ENCODE results near the gene ESPNL.

ESPNL gene

DNA sequence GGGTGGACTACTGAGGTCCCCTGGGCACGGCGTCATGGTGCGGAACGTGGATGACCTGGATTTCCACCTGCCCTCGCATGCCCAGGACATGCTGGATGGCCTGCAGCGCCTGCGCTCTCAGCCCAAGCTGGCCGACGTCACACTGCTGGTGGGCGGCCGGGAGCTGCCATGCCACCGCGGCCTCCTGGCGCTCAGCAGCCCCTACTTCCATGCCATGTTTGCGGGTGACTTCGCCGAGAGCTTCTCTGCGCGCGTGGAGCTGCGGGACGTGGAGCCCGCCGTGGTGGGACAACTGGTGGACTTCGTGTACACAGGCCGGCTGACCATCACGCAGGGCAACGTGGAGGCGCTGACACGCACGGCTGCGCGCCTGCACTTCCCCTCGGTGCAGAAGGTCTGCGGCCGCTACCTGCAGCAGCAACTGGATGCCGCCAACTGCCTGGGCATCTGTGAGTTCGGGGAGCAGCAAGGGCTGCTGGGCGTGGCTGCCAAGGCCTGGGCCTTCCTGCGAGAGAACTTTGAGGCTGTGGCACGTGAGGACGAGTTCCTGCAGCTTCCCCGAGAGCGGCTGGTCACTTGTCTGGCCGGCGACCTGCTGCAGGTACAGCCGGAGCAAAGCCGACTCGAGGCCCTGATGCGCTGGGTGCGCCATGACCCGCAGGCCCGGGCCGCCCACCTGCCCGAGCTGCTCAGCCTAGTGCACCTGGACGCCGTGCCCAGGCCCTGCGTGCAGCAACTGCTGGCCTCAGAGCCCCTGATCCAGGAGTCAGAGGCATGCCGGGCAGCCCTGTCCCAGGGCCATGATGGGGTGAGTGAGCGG, 40.8 kb downstream of the ESPNL start:
- no peak for TF ChIP-seq Cebpa-rat (IDR thresholded peaks at IDR 0.05)
- peaks cover 79 to 99% (median 95%) of the 10 kb centered on the region in 10 experiments for H3K4me1 ChIP-seq
- H3K9me3 ChIP-seq (replicated peaks in 1 of 11): no peaks in the 10 kb centered on the region
- no peak overlapping the region for H3K4me3 ChIP-seq
- no peak overlapping the region for H3K27ac ChIP-seq
- peaks cover 0 to 55% (median 0%) of the 10 kb centered on the region in 11 experiments; a peak in 4 of 22 replicates for H4K20me1 ChIP-seq
- 0 out of 22 replicates have a peak, but pooled peaks cover 0 to 10% (median 0%) of the 10 kb centered on the region in 11 experiments for H3K36me3 ChIP-seq
- peak overlapping the region in 2 of 11 experiments; percentile 13 to 16; a peak in 4 of 22 replicates for H3K9ac ChIP-seq
- peak overlapping the region; percentile 30 to 97 (median 86); a peak in 21 of 22 replicates for H3K4me2 ChIP-seq
- no peaks in the 10 kb centered on the region for H3K27me3 ChIP-seq

DNA sequence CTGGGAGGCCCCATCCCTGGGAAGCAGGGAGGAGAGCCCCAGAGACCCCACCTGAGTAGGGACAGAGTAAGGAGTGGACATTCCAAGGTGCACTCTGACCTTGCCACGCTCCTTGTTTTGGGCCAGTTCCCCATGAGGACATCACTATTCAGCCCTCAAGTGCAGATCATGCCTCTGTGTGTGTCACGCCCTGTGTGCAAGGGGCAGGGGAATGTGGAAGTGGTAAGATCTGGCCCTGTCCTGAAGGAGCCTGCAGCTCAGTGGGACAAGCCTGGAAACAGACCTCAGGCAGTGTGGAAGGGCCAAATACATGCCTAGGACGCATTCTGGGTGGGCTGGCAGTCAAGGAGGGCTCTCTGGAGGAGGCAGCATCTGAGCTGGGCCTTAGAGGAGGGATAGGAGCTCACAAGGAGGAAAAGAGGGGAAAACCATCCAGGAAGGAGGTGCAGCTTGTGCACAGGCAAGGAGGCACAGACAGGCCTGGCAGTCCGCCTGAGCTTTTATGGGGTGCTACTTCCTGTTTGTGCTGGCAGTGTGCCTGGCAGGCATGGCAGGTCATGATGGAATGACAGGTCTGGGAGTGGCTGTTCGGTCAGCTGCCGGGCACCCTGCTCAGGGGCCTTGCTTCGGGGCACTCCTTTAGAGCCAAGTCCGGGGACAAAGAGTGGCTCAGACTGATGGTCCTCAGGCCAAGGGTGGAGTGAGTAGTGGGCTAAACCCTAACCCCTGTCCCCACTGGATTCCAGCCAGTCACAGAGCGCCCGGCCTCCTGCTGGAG, 41.6 kb downstream of the ESPNL start:
- Histone ChIP-seq H3K27me3 (no peaks in the 10 kb centered on the region), H3K9me3 (replicated peaks in 1 of 11) (no peaks in the 10 kb centered on the region), H3K27ac (peak overlapping the region in 4 of 11 experiments; percentile 5 to 15 (median 8); a peak in 4 of 22 replicates), H3K4me2 (peak overlapping the region; percentile 30 to 97 (median 86); a peak in 21 of 22 replicates), H4K20me1 (peaks cover 0 to 57% (median 0%) of the 10 kb centered on the region in 11 experiments; a peak in 4 of 22 replicates), H3K4me3 (no peak overlapping the region), H3K4me1 (peaks cover 73 to 100% (median 99%) of the 10 kb centered on the region in 10 experiments), H3K9ac (peak overlapping the region in 4 of 11 experiments; percentile 9 to 41 (median 14); a peak in 2 of 22 replicates), H3K36me3 (0 out of 22 replicates have a peak, but pooled peaks cover 0 to 10% (median 0%) of the 10 kb centered on the region in 11 experiments)
- TF ChIP-seq Cebpa-rat (IDR thresholded peaks at IDR 0.05): no peak

DNA sequence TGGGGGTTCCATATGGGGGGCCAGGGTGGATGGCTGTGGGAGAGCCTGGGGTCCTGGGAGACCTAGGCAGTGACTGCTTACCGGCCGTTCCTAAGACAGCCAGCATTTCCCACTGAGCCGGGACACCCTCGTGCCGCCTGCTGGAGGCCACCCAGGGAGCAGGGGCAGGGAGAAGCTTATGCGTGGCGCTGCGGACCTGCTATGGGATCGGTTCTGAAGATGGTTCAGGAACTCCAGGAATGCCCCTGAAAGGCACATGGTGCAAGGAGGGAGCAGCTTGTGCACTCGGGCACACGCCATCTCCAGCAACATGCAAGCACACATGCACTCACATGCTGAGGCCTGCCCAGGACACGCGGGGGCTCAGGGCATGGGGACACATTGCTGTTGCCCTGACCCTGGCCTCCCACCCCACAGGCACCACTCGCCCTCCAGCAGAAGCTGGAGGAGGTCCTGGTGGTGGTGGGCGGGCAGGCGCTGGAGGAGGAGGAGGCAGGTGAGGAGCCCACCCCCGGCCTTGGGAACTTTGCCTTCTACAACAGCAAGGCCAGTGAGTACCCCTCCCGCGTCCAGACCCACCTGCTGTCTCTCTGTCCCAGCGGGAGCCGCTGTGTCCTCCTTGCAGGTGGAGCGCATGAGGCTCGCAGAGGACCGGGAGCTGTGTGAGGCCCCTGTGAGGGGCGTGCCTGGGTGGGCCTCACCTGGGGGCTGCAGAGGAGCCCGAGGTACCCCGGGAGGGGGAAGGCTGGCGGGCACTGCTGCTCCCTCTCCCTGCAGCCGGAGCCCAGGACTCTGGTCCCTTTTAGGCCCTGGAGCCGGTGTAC, 42.5 kb downstream of the ESPNL start:
- Histone ChIP-seq H3K9me3 (replicated peaks in 1 of 11) (no peaks in the 10 kb centered on the region), H3K27me3 (no peaks in the 10 kb centered on the region), H3K4me3 (no peak overlapping the region), H3K27ac (peak overlapping the region in 2 of 11 experiments; percentile 5 to 31; a peak in 2 of 22 replicates), H3K36me3 (0 out of 22 replicates have a peak, but pooled peaks cover 0 to 10% (median 0%) of the 10 kb centered on the region in 11 experiments), H3K4me2 (peak overlapping the region; percentile 68 to 97 (median 86); a peak in 20 of 22 replicates), H3K9ac (0 out of 22 replicates have a peak overlapping the region, but pooled peaks of 1 of the 11 experiments have one; percentile 9), H3K4me1 (peaks cover 65 to 100% (median 98%) of the 10 kb centered on the region in 10 experiments), H4K20me1 (peaks cover 0 to 57% (median 0%) of the 10 kb centered on the region in 11 experiments; a peak in 4 of 22 replicates)
- no peak for TF ChIP-seq Cebpa-rat (IDR thresholded peaks at IDR 0.05)

DNA sequence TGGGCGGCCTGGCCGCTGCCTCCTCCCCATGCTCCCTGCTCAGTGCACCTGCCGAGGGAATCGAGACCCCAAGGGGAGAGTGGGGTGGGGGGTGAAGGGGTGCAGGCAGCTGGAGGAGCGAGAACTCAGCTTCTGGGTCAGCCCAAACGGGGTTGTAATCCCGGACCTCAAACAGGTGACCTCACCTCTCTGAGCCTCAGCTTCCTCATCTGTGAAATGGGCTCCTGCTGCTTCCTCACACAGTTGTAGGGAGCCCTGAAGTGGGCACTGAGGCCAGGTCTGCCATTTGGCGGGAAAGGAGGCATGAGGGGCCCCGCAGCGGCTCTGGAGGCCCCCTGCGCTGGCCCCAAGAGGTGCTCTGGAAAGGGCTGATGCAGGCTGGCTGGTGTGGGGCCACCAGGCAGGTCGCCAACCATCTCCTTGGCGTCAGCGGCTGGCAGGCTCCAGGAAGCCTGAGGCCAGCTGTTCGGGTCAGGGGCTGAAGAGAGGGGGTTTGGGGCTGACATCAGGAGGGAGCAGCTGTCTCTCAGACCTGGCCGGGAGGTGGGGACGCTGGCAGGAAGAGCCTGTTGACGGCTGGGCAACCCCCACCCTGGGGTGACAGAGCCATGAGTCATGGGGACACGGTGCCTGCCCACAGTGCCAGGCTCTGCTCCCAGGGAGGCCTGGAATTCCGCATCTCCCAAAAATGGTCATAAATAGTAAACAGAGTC, 43.3 kb downstream of the ESPNL start:
- Histone ChIP-seq H3K27ac (peak overlapping the region in 5 of 11 experiments; percentile 5 to 43 (median 31); a peak in 5 of 22 replicates), H3K9ac (peak overlapping the region in 5 of 11 experiments; percentile 17 to 24 (median 23); a peak in 4 of 22 replicates), H3K4me2 (peak overlapping the region; percentile 61 to 97 (median 77)), H3K4me1 (peaks cover 57 to 92% (median 90%) of the 10 kb centered on the region in 10 experiments), H3K27me3 (no peaks in the 10 kb centered on the region), H3K9me3 (replicated peaks in 1 of 11) (no peaks in the 10 kb centered on the region), H3K36me3 (0 out of 22 replicates have a peak, but pooled peaks cover 0 to 10% (median 0%) of the 10 kb centered on the region in 11 experiments), H3K4me3 (0 out of 20 replicates have a peak overlapping the region, but pooled peaks of 1 of the 10 experiments have one; percentile 11), H4K20me1 (peaks cover 0 to 57% (median 0%) of the 10 kb centered on the region in 11 experiments; a peak in 4 of 22 replicates)
- TF ChIP-seq Cebpa-rat (IDR thresholded peaks at IDR 0.05): no peak

DNA sequence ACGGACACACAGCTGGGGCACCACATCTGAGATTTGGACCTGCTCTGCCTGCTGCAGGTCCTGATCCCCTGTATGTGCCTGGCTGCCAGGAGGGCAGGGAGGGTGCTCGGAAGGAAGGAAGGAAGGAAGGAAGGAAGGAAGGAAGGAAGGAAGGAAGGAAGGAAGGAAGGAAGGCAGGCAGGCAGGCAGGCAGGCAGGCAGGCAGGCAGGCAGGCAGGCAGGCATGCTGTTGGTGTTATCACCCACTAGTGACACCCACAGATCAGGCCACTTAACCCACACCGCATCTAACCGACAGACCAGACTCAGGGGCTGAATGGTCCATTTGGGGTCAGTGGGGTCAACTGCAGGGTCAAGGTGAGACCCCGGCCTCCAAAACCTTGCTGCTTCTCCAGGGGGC, 44.1 kb downstream of the ESPNL start:
- Histone ChIP-seq H3K27ac (no peak overlapping the region), H3K4me3 (no peak overlapping the region), H3K9ac (no peak overlapping the region), H3K4me2 (peak overlapping the region in 10 of 11 experiments; percentile 61 to 97 (median 82); a peak in 18 of 22 replicates), H3K36me3 (0 out of 22 replicates have a peak, but pooled peaks cover 0 to 10% (median 0%) of the 10 kb centered on the region in 11 experiments), H3K9me3 (replicated peaks in 1 of 11) (no peaks in the 10 kb centered on the region), H4K20me1 (peaks cover 0 to 61% (median 0%) of the 10 kb centered on the region in 11 experiments; a peak in 4 of 22 replicates), H3K27me3 (no peaks in the 10 kb centered on the region), H3K4me1 (peaks cover 48 to 83% (median 81%) of the 10 kb centered on the region in 10 experiments)
- no peak for TF ChIP-seq Cebpa-rat (IDR thresholded peaks at IDR 0.05)

DNA sequence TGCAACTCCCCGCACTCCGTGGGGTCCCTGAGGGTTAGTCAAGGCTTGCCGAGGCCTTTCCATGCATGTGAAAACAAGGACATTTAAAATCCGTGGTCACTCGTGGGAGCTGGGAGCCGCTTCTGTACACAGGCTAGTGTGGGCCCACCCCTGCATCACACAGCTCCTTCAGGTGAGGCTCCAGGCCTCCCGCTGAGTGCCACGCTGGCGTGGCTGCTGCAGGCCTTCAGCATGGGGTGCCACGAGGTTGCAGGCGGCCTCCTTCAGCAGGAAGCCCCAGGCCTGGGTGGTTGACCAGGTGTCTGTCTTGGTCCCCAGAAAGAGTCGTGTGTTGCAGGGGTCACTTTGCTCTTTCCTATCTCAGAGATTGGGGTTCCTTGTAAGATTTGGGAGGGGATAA, 44.9 kb downstream of the ESPNL start:
- no peaks in the 10 kb centered on the region for H3K27me3 ChIP-seq
- H3K4me3 ChIP-seq: no peak overlapping the region
- H3K36me3 ChIP-seq: 0 out of 22 replicates have a peak, but pooled peaks cover 0 to 10% (median 0%) of the 10 kb centered on the region in 11 experiments
- TF ChIP-seq Cebpa-rat (IDR thresholded peaks at IDR 0.05): no peak
- no peaks in the 10 kb centered on the region for H3K9me3 ChIP-seq (replicated peaks in 1 of 11)
- H3K4me1 ChIP-seq: peaks cover 40 to 80% (median 74%) of the 10 kb centered on the region in 10 experiments
- no peak overlapping the region for H3K9ac ChIP-seq
- H3K27ac ChIP-seq: no peak overlapping the region
- peaks cover 0 to 65% (median 0%) of the 10 kb centered on the region in 11 experiments; a peak in 4 of 22 replicates for H4K20me1 ChIP-seq
- H3K4me2 ChIP-seq: peak overlapping the region in 8 of 11 experiments; percentile 47 to 97 (median 66); a peak in 13 of 22 replicates

DNA sequence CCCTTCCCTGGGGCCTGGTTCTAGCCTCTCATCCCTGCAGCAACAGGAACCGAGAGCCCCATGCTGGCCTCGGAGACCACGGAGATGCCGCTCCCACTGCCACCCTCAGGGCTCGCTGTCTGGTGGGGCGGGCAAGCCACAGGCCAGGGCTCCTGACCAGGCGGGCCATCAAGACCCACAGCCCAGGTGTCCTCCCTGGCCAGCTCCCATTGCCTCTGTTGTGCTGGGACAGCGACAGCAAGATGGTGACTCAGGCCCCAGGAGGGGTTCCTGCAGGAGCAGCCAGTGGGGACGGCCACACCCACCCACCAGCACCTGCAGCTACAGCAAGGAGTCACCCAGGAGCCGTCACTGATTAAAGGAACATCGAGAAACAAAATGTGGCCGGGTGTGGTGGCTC, 45.7 kb downstream of the ESPNL start:
- Histone ChIP-seq H3K27me3 (no peaks in the 10 kb centered on the region), H3K4me3 (no peak overlapping the region), H3K9ac (0 out of 22 replicates have a peak overlapping the region, but pooled peaks of 1 of the 11 experiments have one; percentile 9), H3K4me1 (peaks cover 33 to 80% (median 71%) of the 10 kb centered on the region in 10 experiments), H3K4me2 (peak overlapping the region in 10 of 11 experiments; percentile 1 to 97 (median 55); a peak in 18 of 22 replicates), H3K9me3 (replicated peaks in 1 of 11) (no peaks in the 10 kb centered on the region), H4K20me1 (peaks cover 0 to 59% (median 0%) of the 10 kb centered on the region in 11 experiments; a peak in 4 of 22 replicates), H3K27ac (no peak overlapping the region; a peak in 1 of 22 replicates), H3K36me3 (0 out of 22 replicates have a peak, but pooled peaks cover 0 to 5% (median 0%) of the 10 kb centered on the region in 11 experiments)
- TF ChIP-seq Cebpa-rat (IDR thresholded peaks at IDR 0.05): no peak
